DMS79 (cell line): ENCODE results near the gene FAM131C.
"Not testable (repeated sequence)": the region's sequence is repeated elsewhere in the genome, so short reads cannot be mapped to it uniquely, and the experiment has no call there.

Experiments used
- DNase-seq: peaks from one replicate; lab custom pipeline; 2025; lab: John Stamatoyannopoulos, UW

FAM131C gene

GRCh38 chr1:16058394-16059120 is 14.9 kb downstream of the FAM131C start:
- not testable (repeated sequence) for DNase-seq

DNA sequence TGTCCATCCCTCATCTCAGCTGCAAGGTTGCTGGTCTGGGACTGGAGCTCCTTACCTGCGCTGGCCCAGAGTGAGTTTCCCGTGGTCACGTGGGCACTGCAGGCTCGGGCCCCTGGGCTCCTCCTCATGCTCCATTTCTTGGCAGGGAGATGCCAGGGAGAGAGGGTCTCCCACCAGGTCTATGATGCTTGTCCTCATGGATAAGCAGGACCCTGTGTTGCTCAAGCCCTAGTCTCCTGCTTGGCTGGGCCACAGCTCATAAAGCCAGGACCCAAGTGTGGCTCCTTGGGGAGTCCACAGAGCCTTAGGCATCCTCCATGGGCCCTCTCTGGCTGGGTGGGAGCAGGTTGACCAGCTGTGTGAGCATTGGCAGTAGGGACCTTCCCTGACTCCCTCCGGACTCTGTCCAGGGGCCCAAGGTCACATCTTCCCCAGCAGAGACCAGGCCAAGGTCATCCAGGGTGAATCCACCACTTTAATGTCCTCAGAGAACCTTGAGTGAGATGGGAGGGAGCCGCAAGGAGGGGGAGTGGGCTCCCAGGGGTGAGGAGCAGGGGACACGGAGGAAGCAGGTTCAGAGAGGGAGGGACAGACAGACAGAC is 16.0 kb downstream of the FAM131C start:
- not testable (repeated sequence) for DNase-seq

- not testable (repeated sequence) for DNase-seq
Observed at GRCh38 chr1:16056521-16056912, 16.9 kb downstream of the FAM131C start.

- DNase-seq: peak; percentile 81
Observed at GRCh38 chr1:16055613-16056520, 17.6 kb downstream of the FAM131C start.

- DNase-seq: no peak
Observed at GRCh38 chr1:16054598-16055540, 18.6 kb downstream of the FAM131C start.

DNA sequence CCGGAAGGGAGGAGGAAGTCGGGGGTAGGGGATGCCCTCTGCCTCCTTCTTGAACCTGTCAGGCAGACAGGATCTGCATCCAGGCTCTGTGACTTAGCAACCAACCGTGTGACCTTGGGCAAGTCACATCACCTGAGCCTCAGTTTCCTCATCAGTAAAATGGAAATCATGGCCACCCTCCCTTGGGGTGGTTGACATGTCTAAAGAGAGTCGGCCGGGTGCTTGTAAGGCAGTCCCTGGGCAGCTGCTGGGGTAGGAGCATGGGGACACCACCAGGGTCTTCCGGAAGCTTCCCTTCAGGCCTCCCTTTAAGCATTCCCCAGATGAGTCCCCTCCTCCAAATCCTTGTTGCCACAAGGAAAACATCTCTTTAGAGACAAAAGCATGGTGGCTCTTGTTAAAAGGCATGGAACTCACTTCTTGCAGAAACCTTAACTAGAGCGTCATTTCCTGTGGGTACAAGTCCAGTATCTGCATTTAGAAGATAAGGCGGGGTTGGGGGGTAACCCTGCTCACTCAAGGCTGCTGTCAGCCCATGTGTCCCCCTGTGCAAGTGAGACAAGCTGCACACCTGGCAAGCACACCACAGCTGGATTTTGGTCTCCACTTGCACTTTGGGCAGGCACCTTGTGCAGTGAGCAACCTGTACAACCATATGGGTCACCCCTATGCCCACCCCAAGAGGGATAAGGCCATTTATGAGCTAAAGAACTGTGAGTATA is 19.5 kb downstream of the FAM131C start:
- DNase-seq: no peak

DNA sequence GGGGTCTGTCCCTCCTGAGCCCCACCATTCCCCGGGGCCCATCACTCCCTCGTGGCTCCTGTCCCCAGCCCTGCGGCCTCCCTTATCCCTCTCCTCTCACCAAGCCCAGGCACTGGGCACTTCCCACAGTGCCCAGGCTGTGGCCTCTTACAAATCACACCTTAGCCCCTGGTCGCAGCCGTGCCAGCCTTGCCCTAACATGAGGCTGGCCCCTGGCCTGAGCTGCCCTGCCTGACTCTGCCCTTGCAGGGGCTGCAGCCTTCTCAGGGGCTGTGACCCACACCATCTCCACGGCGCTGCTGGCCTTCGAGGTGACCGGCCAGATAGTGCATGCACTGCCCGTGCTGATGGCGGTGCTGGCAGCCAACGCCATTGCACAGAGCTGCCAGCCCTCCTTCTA is 21.5 kb downstream of the FAM131C start:
- not testable (repeated sequence) for DNase-seq

DNA sequence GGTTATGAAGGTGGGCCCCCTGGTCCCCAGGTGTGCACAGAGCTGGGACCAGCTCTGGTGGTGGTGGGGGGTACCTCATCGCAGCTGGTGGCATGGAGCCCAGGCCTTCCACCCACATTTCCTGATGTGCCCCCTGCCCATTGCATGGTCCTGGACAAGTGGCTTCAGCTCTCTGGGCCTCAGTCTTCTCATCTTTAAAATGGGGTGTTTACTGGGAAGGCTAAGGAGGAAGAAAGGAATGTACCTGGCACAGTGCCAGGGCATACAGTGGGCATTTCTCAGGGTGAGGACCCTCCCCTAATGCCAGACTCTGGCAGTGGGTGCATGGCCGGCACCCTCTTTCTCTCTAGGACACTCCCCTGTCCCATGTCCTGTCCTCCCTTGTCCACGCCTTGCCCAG is 22.4 kb downstream of the FAM131C start:
- DNase-seq: no peak

- no peak for DNase-seq
Observed at GRCh38 chr1:16050328-16050727, 23.1 kb downstream of the FAM131C start.

- DNase-seq: no peak
Observed at GRCh38 chr1:16048573-16049189, 24.8 kb downstream of the FAM131C start.

- no peak for DNase-seq
Observed at GRCh38 chr1:16047791-16048475, 25.5 kb downstream of the FAM131C start.

GRCh38 chr1:16046842-16047241 is 26.6 kb downstream of the FAM131C start:
- DNase-seq: no peak

DNA sequence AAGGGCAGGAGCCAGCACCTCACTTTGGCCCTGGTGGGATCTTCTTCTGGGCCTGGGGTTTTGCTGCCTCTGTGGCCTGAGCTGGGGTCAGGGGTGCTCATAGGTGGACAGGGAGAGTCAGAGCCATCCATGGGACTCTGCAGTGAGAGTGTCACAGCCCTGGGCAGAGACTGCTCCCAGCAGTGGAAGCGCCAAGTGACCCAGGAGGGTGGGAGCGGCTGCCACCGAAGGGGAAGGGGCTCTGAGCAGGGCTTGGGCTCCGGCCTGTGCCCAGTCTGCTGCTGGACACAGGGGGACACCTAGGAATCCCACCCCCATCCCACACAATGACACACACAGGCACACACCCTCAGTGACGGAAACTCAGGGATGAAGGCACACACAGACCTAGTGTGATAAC is 29.5 kb downstream of the FAM131C start:
- DNase-seq: no peak

DNA sequence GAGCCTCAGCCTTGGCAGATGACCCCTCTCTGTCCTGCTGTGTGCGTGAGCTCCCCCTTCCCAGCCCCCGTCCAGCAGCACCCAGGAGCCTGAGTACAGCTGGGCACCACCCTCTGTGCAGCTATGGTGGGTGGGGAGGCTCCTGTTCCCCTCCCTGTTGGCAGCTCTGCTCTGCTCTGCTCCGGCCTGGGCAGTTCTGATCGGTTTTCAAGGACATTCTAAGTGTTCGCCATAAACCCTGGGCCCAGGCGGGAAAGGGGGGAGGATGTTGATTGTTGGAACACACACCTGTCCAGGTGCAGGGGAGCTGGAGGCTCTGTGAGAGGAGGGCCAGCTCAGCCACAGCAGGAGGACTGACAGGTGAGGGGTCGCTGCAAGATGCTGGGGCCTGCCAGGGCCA is 29.9 kb downstream of the FAM131C start, which contains the start of gene CLCNKB:
Gene CLCNKB, plus strand, starts transcription at position 262 of the 400 bp plus-strand sequence. CDS start 711 bp downstream, outside the sequence.
- DNase-seq: peak; percentile 79

DNA sequence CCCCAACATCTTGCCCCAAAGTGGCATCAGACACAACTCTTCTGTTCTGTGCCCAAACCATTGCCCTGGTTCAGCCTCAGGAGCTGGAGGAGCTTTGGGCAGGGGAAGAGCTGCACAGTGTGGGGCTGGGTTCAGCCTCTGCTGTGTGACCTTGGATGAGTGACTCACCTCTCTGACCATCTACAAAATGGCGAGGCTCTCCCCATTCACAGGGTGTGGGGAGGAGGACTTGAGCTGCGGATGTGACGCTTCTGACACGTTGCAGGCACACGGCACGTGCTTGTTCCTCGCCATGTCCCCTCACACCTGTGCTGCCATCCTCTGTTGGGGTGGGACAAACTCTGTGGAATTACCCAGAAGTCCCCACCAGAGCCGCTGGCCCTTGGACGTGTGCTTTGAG is 30.8 kb downstream of the FAM131C start:
- not testable (repeated sequence) for DNase-seq

DNA sequence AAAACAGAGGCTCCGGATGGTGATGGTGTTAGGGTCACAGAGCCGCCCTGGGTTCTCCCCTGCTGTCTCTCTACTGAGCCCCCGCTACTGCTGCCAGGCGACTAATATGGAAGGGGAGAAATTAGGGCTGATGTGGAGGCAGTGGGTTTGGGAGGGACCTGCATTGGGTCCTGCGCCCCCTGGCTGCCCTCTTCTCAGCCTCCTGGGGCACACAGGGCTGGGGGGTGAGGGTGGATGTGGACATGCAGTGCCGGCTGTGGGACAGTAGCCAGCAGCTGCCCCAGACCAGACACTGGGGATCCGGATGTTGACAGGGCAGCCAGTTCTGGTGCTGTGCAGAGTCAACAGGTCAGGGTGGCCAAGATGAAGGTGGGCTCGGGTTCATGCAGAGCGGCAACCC is 31.4 kb downstream of the FAM131C start:
- no peak for DNase-seq

- no peak for DNase-seq
Observed at GRCh38 chr1:16041200-16041599, 32.3 kb downstream of the FAM131C start.

DNA sequence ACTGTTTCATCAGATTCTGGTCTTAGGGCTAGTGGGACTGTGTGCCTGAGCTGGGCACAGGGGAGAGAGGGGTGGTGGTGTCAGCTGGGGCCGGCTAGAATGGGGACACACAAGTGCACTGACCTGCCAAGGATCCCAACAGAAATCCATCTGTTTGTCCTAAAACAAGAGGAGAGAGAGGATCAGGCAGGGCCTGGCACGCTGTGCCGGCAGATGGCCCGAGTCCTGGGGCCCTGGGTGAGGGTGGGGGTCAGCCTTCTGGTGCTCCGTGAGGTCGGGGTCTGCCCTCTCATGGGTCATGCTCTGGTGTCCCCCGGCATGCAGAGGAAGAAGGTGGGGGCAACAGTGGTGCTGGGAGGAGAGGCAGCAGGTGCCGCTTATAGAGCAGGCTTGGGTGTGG is 33.6 kb downstream of the FAM131C start:
- not testable (repeated sequence) for DNase-seq

DNA sequence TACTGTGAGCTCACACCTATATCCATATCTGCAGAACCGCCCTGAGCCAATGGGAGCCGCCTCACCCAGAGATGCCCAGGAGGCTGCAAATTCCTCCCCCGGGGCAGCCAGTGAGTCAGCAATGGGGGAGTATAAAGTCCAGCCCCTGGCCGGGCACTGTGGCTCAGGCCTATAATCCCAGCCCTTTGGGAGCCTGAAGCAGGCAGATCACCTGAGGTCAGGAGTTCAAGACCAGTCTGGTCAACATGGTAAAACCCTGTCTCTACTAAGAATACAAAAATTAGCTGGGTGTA is 34.9 kb downstream of the FAM131C start:
- DNase-seq: no peak

- not testable (repeated sequence) for DNase-seq
Observed at GRCh38 chr1:16036461-16036860, 37.0 kb downstream of the FAM131C start.
